CD4-positive, alpha-beta T cell treated with Interleukin-4 for 4 hours (primary cell): ENCODE data around the gene KRT82.
"Not testable (repeated sequence)": the region's sequence is repeated elsewhere in the genome, so short reads cannot be mapped to it uniquely, and the experiment has no call there.

Source experiments
- DNase-seq: peaks from one replicate; pipeline ENCODE4 v3.0.0-alpha.2; 2020

KRT82 gene

DNA sequence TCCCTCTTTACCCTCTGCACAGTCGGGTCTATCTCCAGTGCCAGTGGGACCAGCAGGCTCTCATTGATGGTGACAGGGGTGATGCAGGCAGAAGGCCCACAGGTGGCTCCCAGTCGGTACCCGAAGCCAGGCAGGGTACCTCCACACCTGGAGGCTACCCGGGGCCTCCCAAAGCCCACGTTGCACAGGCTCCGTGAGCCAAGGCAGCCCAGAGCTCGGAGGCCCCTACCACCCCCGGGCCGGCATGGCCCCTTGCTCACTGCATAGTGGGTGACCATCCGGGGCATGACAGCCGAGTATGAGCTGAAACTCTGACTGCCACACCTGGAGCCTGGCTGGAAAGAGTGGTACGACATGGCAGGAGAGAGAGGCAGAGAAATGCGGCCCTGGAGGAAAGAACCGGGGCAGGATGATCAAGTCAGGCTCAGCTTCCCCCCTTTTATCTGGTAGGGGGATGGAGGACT is at the start of gene KRT82:
Gene KRT82, minus strand, starts transcription at position 414 of the 464 bp plus-strand sequence. Its CDS starts 58 bp downstream, at position 356.
- DNase-seq = no peak

DNA sequence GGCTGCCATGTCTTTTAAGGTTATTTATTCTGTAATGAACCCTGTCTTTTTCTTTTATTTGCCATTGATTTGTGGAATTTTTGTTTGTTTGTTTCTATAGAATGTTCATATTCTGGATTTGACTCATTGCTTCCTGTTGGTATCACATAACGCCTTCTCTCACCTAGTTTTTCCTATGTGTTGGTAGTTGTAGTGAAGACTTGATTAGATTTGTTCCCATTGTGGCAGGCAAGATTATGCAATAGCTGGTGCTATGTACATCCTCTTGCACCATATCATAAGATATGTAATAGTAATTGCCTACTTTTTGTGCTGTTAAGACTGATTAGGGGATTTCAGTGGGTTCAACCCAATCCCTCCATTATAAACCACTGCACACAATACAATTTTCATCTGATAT is 49.7 kb upstream of the KRT82 start:
- DNase-seq = no peak

DNA sequence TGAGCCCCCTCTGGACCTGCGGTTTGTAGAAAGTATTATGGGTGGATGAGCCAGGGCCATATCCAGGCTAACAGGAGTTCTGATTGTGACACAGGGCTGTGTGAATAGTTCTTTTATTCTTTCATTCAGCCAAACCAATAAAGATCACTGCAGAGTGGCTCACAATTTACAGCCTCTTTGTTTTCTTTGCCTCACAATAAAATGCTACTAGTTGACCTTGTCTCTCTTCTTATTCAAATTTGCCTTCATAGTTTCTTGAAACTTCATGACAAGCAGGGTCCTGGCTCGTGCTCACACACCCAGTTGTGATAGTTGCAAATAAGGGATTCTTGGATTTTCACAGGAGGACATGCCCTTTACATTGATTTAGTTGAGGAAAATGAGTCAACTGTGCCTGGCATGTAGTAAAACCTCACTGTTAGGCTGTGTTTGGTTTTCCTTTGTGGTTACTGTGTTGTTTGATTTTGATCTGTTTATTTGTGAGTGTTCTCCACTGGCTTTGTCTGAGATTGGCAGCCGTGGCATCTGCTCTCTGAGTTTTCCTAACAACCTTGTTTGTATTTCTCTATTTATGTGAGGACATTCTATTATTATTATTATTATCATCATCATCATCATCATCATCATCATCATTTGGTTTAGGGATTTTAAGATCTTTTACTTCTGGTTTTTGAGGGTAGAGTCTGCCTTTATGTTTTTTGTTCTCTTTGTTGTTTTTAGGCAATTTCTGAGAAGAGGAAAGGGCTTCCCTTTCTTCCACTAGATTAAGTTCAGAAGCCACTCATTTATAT is 48.5 kb upstream of the KRT82 start:
- no peak for DNase-seq

DNA sequence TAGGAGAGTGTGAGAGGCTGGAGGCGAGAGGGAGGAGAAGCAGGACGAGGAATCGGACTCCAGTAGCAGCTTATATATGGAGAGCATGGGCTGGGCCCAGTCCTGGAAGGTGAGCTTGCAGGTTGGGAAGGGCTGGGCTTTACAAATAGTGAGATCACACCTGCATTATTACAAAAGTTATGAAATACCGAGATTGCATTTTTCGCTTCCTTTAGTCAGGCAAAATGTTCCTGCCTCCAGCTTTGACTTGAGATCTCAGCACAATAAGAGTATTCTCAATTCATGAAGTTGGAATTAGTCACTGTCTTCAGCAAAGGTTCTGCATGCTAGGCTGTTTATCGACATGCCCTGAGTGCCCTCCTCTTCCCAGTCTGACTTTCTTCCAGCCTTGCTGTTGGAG is 46.0 kb upstream of the KRT82 start, which contains the start of gene KRT6B:
Gene KRT6B, minus strand, starts transcription at position 46 of the 400 bp plus-strand sequence. CDS start 68 bp downstream, outside the sequence.
- no peak for DNase-seq

DNA sequence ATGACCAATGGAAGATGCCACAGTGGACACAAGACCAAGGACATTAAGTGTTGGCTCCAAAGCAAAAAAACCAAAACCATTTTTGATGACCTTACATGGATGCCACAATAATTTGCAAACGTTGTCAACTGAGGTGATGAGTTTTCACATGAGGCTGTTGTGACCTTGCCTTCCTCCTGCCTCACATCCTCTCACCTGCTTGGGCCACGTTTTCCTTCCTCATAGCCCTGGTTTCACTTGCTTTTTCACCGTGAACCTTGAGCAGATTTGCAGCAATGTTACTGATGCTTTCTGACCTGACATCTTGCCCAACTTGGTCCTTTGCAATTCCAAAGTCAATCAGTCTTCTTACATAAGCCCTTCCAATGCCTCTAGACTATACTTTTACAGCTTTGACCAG is 42.1 kb upstream of the KRT82 start:
- no peak for DNase-seq

DNA sequence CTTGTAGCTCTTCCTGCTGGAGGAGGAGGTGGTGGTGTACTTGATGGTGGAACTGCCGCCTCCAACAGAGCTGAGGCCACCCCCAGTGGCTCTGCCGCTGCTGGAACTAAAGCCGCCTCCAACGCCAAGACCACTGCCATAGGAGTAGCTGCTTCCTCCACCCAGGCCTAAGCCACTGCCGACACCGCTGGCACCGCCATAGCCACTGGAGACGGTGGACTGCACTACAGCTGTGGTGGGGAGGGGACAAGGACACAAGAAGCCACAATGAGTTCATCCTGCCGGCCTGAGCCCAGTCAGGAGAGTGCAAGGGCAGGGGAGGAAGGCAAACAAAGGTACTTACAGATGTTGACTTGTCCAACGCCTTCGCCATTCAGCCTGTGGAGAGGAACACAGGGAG is 41.1 kb upstream of the KRT82 start:
- not testable (repeated sequence) for DNase-seq

DNA sequence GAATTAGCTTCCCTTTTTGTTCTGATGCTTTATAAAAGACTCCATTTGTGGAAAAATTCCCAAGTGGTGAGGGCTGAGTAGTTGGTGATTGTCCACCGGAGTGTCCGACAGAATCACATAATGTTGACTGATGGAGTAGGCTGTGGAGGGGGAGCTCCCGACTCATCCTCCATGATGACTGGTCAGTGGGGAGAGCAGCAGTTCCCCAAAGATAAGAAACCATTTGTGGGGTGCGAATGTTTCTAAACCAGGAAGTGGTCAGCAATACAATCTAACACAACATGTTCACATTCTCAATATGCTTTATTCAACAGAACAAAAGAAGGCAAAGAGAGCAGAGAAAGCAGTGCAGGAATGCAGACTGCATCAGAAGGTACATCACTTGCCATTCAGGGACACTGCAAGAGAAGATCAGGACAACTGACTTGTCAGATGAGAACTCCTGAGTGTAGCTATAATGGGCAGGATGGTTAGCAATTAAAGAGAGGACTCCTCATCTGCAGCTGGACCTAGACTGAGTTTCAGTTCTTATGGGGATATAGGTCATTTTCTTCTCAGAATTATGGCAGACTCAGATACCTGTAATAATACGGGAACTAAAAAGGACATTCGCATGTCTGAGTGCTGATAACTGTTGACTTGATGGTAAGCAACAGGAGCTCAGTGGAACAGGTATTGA is 40.4 kb upstream of the KRT82 start:
- DNase-seq = no peak

DNA sequence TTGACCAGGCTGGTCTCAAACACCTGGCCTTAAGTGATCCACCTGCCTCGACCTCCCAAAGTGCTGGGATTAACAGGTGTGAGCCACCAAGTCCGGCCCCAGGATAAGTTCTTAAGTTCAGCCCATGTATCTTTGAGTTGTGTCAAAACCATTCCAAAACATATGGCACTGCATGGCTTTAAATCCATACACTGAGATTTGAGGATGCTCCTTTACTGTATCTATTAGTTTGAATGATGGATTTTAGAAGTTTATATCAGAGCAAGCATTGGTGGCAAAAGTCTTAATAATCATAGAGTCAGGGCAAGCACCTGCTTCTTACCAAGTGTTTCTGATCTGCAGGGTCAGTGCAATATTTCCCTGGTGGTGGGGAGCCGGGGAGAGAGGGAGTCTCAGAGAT is 39.7 kb upstream of the KRT82 start:
- no peak for DNase-seq

DNA sequence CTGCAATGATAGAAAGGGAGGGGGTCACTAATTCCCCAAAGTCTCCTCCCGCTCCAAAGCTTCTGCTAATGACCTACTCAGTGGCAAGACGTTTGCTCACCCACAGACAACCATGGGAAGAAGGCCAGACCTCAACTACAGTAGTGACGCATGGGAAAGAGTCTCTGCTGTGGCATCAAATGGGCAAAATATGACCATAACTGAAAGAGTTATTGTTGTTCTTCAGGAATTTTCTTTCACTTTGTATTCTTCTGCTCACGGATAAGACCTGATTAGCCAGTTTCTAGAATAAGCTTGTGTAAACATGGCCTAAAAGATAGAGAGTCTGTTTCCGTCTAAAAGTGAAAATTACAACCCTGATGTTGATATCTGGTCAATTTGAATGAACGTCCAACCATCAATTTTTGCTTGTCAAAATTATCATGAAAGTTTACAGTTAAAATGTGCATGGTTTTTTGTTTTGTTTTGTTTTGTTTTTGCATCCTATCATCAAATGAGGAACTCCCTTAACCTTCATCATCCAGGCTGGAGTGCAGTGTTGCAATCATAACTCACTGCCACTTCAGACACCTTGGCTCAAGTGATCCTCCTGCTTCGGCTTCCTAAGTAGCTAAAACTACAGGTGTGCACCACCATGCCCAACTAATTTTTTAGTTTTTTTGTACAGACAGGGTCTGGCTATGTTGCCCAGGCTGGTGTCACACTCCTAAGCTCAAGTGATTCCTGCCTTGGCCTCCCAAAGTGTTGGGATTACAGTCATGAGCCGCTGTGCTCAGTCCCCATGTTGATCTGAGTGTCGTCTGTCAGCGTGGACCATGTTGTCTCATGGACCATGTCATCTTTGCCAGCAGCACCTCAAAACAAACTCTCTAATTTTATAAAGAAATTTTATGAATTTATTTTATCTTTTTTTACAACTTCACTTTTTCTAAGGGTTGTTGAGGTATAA is 38.8 kb upstream of the KRT82 start:
- no peak for DNase-seq

DNA sequence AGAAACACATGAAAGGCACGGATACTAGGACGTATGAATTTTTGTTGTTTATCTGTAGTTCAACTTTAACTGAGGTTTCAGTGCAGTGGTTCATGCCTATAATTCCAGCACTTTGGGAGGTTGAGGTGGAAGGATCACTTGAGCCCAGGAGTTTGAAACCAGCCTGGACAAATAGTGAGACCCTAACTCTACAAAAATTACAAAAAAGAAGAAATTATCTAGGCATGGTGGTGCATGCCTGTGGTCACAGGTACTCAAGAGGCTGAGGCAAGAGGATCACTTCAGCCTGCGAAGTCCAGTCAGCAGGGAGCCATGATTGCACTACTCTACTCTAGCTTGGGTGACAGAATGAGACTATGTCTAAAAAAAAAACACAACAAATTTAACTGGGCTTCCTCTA is 37.8 kb upstream of the KRT82 start:
- no peak for DNase-seq

DNA sequence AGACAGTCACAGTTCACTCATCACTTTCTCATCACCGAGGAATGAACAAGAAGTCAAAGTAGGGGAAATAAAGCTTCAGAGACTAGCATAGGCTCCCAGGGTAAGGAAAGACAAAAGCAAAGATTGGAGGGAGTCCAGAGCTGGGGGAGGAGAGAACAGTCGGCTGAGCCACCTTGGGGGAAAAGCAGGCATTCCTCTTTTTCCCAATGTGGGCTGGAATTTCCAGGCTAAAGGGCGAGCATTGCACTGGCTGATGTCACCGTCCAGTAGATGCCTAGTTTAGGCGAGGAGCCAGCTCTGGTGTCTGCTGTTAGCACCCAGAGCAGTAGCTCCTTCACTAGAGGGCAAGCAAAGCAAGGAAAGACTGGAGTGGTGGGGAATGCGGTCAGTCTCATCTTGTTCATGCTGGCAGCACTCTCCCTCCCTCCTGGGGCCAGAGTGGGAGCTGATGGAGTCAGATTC is 36.5 kb upstream of the KRT82 start:
- DNase-seq = no peak

DNA sequence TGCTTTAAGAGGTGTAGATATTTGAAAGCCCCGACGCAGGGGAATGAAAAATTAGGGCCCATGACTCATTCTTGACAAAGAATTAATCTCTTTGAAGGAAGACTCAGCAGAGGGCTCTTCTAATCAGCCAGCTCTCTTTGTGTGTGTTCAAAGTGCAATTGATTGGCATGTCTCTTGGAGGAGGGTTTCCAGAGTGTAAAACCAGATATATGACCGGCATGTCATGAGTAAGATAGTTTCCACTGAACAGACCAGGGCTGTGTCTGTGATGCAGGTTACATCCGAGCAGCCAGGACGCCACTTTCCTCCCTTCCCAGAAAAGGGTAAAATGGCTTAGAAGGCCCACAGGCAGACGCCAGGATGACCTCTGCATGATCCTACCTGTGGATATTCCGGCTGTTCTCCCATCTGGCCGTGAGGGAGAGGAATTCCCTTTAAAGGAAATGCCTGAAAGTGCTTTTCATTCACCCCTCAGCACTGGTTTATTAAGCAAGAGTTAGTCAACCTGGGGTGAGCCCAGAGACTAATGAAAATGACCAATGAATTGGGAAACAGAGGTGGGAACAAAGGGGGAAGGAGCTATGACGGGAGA is 35.3 kb upstream of the KRT82 start:
- DNase-seq = no peak

DNA sequence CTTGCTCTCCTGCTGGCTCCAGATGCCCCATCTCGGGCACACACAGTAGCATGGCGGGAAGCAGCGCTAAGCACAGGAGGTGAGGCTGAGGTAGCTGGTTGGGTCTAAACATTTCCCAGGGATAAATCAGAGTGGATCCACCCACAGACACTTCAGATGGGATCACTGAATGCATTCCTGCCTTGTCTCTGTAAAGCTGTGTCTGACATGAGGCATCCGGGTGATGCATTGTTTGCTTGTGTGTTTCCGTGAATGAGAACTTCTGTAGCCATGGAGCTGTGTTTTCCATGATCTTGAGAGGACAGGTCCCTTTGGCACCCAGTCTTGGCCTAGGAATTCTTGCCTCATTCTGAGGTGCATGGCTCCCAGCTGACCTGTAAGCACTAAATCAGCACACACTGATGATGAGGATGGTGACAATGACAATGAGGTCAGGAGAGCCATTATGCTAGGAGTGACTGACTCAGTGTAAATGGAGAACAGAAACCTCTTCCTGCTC is 34.7 kb upstream of the KRT82 start:
- no peak for DNase-seq

DNA sequence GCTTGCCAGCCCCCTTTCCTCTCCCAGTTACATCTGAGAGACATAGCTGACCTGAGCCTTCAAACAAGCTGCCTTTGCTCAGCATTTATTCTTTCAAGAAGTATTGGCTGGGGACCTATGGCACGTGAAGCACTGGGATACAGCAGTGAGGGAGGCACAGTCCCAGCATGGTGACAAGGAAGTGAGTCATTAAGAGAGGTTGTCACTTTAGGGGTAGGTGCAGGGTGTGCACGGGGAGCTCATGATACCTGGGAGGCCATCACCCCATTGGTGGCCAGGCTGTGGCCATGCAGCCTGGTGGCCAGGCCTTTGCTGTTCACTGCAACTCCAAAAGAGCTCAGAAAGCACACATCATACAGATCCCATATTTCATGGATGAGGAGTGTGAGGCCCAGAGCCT is 33.7 kb upstream of the KRT82 start:
- DNase-seq = no peak

DNA sequence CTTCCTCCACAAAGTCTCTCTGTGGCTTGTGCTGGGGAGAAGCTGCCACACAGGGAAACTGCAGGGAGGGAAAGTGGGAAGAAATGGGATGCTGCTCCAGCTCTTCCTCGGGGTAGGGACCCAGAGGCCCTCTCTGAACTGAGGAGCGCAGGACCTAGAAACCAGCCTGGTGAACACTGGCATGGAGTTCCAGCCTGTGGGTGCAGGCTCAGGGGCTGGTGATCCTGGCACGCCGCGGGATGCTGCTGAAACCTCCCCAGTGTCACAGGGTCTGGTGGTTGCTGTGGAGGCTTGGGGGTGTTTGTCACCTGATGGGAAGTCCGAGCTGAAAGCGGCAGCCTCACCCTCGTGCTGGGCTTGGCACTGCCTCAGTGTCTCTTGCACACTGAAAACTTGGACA is 33.3 kb upstream of the KRT82 start:
- no peak for DNase-seq

DNA sequence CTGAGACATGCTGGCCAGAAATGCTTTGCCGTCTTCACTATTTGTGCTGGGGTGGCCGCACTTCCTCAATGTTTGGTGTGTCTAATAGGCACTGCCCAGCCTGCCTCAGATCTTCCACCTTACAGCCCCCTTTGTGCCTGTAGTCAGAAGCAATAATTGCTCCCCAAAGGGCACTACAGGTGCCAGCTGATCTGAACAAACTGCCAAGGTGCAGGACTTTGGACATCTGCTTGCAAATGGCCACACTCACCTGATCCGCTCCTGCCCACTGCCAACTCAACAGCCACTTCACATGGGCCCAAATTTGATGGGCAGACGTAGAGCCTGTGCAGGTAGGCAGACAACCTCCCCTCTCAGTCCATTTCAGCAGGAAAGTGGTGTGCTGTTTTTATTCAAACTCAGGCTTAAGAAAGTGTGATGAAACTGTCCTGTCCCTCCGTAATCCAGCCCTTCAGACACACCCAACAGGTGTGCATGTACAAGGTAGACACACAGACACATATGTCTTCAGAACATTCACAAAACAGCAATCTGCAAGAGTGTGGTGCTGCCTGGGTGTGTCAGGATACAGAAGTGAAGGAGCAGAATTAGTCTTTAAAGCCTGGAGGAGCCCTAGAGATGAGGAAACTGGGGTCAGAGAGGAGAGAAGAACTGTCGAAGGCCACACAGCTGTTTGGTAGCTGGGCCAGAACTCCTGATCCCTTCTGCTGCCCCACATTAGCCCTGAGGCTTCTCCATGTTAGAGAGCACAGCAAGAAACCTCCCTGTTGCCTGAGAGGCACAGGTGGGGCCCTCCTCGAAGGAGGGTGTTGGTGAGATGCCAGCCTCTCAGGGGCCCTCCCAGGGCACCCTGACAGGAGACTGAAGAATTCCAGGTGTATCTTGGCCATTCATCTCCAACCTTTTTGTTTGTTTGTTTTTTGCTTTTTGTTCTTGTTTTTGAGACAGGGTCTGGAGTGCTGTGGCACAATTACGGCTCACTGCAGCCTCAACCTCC is 32.5 kb upstream of the KRT82 start:
- DNase-seq = no peak

DNA sequence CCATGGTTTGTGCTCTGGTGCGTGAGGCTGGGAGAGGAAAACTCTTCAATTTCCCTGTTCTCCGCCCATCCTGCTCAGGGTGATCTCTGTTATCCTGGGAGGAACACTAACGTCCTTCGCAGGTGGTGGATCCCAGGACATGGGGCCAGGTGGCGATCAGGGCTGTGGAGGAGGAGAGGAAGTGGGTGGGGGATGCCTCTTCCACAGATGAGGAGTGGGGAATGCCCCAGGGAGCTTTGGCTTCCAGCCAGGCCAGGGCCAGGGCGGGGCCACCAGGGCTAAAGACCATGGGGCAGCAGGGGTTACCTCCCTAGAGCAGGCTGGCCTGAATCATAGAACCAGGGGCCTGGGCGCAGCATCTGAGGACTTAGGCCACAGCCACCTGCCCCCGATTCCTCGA is 31.4 kb upstream of the KRT82 start:
- DNase-seq = no peak

DNA sequence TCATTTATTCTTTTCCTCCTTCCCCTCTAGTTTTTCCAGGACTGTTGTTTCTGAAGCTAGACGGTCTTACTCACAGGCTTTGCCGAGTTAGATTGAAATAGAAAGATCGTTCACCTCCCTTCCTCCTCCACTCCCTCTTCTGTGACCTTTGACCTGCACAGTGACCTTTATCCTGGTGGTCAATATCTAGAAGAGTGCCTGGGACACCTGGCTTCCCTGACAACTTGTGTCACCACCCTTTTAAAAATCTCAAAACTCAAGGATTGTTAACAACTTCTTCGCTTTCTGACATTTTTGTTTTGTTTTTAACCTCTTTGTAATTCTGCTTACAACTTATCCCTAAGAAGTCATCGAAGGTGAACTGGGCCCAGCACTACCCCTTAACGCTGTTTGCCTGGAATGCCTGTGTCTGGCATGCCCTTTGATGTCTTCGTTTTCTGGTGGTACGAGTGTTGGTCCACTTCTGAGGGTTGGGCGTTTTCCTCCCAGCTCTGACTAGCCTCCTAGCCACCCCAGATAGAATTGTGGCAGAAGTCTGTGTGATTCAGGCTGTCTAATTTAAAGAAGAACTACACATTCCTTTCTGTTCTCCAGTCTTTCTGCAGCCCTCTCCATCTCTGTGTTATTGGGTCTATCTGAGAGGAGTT is 30.8 kb upstream of the KRT82 start:
- no peak for DNase-seq

DNA sequence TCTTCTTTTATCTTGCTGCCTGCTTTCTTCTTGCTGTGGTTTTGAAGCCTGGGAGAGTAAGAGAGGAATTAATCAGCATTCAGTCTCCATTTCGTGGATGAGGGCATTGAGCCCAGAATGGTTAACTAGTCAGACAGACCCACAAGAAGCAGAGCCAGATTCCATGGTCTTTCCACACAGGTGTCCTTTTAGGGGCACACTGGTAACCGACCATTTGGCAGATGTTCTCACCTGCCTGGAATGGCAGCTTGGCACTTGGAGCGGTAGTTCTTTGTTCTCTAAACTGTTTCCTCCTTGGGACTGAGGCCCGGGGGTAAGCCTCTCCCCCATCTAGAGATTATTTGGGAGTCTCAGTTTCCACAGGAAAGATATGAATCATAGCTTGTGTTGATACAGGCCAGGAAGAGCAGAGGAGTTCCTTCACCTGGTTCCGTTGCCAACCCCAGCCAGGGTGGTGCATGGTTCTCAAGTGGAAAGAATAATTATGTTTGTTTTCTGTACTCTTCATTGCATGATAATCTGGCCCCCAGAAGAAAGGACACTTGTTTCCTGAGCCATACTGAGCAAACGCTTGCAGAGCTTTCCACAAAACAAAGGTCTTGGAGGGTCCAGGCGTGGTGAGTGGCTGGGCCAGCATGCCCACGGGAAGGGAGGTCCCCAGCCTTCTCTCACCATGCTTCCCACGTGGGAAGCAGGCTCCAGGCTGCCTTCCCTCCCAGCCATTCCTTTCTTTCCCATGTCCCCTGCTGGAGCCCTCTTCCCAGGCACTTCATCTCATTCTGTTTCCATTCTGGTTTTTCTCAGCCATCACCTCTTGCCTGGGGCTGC is 30.1 kb upstream of the KRT82 start:
- DNase-seq = no peak

DNA sequence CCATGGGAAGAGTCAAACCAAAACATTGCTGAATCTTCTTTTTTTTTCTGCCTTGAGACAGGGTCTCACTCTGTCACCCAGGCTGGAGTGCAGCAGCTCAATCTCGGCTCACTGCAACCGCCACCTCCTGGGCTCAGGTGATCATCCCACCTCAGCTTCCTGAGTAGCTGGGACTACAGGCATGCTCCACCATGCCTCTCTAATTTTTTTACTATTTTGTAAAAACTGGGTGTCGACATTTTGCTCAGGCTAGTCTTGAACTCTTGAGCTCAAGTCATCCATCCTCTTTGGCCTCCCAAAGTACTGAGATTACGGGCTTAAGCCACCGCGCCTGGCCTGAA is 29.5 kb upstream of the KRT82 start:
- no peak for DNase-seq
